ENCODE results near the gene XPO4. TPM values are rescaled to one million over a fixed set of nuclear protein-coding genes. Genes with fewer than 3 reads are reported as not detected.
"Not testable (repeated sequence)": the region's sequence is repeated elsewhere in the genome, so short reads cannot be mapped to it uniquely, and the experiment has no call there.

XPO4 gene
- total RNA-seq, result 30.7 TPM
- long read RNA-seq, partial matches to known transcripts, result 2 of 2 reads
- long read RNA-seq, other reads (novel, unspliced or antisense), result 0 of 2 reads

- DNase-seq (ENCODE audit: missing footprints), result peak; percentile 90
- ATAC-seq, result peak; percentile 97
- intact Hi-C loops (cut with DNase I), result loop anchor here (10.0 kb wide), 1 partner anchor 188 kb away; no protein-coding TSS in a partner anchor
These were observed at the start of gene XPO4 for GRCh38 chr13:20902438-20903163. Gene XPO4 (minus strand): TSS chr13:20902746. CDS start chr13:20902738, 8 bp downstream.

DNA sequence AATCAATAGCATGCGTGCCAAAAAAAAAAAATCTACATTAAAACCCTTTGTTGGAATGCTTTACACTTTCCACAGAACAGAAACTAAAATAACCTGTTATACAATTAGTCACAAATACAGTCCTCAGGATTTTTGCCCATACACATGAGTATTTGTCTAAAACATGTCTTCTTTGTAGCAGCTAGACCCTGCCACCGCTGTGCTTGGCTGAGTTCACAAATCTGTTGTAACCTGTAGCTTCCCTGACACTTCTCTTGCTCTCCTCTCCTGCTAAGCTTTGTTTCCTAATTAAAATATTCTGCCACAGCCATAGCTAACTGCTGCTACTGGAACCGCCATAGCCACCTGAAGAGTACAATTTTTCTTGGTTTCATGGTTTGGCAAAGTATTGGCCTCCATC lies 45.5 kb upstream of the XPO4 start:
- DNase-seq (ENCODE audit: missing footprints); intact Hi-C loops (cut with DNase I): not testable (repeated sequence)

DNA sequence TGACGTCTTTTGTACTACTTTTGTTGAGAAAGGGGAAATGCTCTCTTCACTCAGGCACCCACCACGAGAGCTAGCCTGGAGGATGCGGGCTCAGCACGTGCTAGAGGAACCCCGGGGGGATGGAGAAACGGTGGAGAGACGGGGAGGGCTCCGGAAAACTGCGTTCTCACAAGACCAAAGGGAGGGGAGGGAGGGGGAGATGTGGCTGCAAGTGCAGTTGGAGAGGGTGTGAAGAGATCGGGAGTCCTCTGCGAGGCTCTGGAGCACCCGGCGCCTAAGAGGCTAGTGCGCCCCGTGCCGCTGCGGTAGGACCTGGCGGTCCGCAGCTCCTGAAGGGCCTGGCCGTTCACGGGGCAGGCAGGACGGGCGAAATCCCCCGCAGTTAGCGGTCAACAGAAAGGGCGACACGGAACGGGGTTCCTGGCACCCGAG lies 43.4 kb upstream of the XPO4 start:
- DNase-seq (ENCODE audit: missing footprints), result no peak
- intact Hi-C loops (cut with DNase I), result no loop called here
- peak; percentile 40 for ATAC-seq

More for the DNA sequence above, 45.5 kb upstream of the XPO4 start:
- ATAC-seq, result not testable (repeated sequence)

DNA sequence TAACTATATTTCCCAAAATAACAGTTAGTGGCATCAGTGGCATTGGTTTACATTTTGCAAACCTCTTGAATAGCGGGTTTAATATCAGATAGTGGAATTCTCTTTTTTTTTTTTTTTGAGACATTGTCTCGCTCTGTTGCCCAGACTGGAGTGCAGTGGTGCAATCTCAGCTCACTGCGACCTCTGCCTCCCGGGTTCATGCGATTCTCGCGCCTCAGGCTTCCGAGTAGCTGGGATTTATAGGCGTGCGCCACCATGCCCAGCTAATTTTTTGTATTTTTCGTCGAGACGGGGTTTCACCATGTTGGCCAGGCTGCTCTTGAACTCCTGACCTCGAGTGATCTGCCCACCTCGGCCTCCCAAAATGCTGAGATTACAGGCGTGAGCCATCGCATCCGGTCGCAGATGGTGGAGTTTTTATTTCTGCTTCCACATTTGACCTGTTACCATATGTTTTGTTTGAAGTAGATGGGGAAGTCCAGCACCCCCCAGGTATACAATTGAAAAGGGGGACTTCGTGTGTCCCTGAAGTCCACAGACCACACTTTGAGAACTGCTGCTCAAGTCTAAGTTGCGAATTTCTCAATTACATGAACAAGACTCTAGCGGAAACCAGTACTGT lies 40.5 kb upstream of the XPO4 start:
- intact Hi-C loops (cut with DNase I), result loop anchor here (5.0 kb wide), 4 partner anchors 119 to 534 kb away; partner anchors contain the start of genes LATS2, MRPL57 and SKA3
- ATAC-seq (no peak), DNase-seq (ENCODE audit: missing footprints) (no peak)

DNA sequence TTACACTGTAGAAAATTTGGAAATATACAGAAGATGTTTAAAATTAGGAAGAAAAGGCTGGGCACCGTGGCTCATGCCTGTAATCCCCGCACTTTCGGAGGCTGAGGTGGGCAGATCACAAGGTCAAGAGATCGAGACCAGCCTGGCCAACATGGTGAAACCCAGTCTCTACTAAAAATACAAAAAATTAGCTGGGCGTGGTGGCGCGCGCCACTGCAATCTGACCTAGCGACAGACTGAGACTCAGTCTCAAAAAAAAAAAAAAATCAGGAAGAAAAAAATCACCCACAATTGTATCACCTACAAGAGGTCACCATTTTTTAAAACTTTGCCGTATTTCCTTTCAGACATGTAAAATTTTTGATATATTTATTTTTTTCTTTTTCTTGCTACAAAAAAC lies 38.0 kb upstream of the XPO4 start:
- not testable (repeated sequence) for DNase-seq (ENCODE audit: missing footprints); ATAC-seq
- intact Hi-C loops (cut with DNase I), result loop anchor here (5.0 kb wide), 4 partner anchors 122 to 537 kb away; partner anchors contain the start of genes LATS2, MRPL57 and SKA3

GRCh38 chr13:20940083-20940482 lies 37.5 kb upstream of the XPO4 start:
- ATAC-seq (no peak), DNase-seq (ENCODE audit: missing footprints) (no peak)
- intact Hi-C loops (cut with DNase I), result loop anchor here (5.0 kb wide), 4 partner anchors 122 to 537 kb away; partner anchors contain the start of genes LATS2, MRPL57 and SKA3

DNA sequence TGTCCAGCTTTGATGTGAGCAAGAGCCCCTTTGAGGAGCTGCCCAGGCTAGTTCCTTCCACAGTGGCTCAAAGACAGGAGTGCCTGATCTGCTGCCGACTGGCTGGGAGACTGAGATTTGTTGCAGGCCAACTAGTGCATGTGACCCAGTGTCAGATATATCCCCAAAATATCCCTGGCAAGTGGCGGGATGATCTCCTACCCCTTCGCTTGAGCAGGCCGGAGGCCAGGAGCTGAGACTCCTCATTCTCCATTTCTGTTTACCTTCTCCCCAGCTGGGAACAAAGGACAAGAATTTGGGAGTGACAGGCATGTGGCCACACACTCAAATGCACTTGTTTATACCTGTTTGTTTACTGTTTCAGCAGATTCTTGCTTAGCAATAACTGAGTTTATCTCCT lies 37.1 kb upstream of the XPO4 start:
- ATAC-seq (peak; percentile 61), DNase-seq (ENCODE audit: missing footprints) (no peak)
- intact Hi-C loops (cut with DNase I), result loop anchor here (5.0 kb wide), 4 partner anchors 123 to 538 kb away; partner anchors contain the start of genes LATS2, MRPL57 and SKA3

DNA sequence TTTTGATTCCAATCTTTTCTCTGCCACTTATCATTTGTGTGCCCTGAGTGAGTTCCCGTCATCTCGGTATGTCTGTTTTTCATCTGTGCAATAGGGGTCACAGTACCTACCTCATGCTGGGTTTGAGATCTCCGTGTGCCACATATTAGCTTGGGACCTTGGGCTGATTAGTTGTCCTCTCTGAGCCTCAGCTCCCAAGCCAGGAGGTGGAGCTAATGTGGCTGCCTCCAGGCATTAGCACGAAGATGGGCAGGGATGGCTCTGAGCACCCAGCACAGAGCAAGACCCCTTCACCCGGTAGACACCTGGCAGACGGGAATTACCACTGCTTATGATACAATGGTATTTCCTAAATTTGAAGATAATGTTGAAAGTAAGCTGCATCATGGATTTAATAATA lies 35.8 kb upstream of the XPO4 start:
- DNase-seq (ENCODE audit: missing footprints), result no peak
- intact Hi-C loops (cut with DNase I), result no loop called here
- peak; percentile 49 for ATAC-seq

GRCh38 chr13:20927596-20928257 lies 25.2 kb upstream of the XPO4 start:
- DNase-seq (ENCODE audit: missing footprints) (no peak), ATAC-seq (no peak)
- intact Hi-C loops (cut with DNase I), result loop anchor here (5.0 to 10.0 kb wide), 2 partner anchors 215 to 733 kb away; partner anchors contain the start of gene GJB2

GRCh38 chr13:20925395-20925790 lies 22.8 kb upstream of the XPO4 start:
- ATAC-seq; DNase-seq (ENCODE audit: missing footprints): not testable (repeated sequence)
- intact Hi-C loops (cut with DNase I), result loop anchor here (1.0 to 10.0 kb wide), 3 partner anchors 213 to 731 kb away; partner anchors contain the start of gene GJB2

- no peak for ATAC-seq
- DNase-seq (ENCODE audit: missing footprints), result peak; percentile 77
- intact Hi-C loops (cut with DNase I), result loop anchor here (1.0 to 10.0 kb wide), 3 partner anchors 213 to 730 kb away; partner anchors contain the start of gene GJB2
These were observed 22.3 kb upstream of the XPO4 start for GRCh38 chr13:20924758-20925394.

GRCh38 chr13:20923272-20923671 lies 20.7 kb upstream of the XPO4 start:
- intact Hi-C loops (cut with DNase I), result loop anchor here (10.0 kb wide), 1 partner anchor 728 kb away; the partner anchor contains the start of gene GJB2
- ATAC-seq (peak; percentile 50), DNase-seq (ENCODE audit: missing footprints) (no peak)

DNA sequence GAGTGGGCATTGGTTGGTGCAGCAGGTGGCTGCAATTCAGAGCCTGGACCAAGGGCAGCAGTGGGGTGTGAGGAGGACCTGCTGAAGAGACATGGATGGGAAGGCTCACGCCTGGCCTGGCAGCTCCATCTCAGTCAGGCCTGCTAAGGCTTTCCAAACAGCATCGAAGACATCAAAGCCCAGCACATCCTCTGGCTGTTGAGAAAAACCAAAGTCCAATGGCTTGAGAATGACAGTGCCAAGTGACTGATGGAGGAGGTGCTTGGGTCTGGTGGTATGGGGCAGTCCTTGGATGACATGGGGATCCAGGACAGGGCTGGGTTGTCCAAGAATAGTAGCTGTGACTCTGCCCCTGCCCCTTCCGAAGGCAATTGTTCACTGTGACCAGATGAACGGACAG lies 19.0 kb upstream of the XPO4 start:
- DNase-seq (ENCODE audit: missing footprints), result no peak
- ATAC-seq, result no peak
- intact Hi-C loops (cut with DNase I), result loop anchor here (10.0 kb wide), 1 partner anchor 727 kb away; the partner anchor contains the start of gene GJB2

- intact Hi-C loops (cut with DNase I); DNase-seq (ENCODE audit: missing footprints); ATAC-seq: not testable (repeated sequence)
These were observed 13.1 kb upstream of the XPO4 start for GRCh38 chr13:20915676-20916075.

DNA sequence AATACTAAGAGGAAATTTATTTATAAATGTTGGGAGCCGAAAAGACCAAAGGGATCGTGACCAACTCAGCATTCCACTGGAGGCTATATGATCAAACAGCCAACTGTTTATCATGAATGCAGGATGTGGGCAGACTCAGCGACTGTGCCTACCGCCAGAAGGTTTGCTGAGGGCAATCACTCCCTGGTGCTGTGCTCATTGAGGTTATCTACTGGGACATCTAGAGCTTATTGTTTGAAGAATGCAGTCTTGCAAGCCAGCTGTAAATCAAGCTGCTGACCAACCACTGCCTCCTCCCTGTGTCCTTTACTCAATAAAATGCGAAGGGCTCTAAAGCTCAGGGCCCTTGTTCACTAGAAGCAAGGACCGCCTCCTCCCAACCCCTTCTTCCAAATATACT lies 8.5 kb upstream of the XPO4 start:
- DNase-seq (ENCODE audit: missing footprints) (no peak), ATAC-seq (no peak)
- intact Hi-C loops (cut with DNase I), result no loop called here

- ATAC-seq, result no peak
- DNase-seq (ENCODE audit: missing footprints), result no peak
- intact Hi-C loops (cut with DNase I), result loop anchor here (10.0 kb wide), 1 partner anchor 194 kb away; no protein-coding TSS in a partner anchor
These were observed 6.4 kb upstream of the XPO4 start for GRCh38 chr13:20908714-20909497.

DNA sequence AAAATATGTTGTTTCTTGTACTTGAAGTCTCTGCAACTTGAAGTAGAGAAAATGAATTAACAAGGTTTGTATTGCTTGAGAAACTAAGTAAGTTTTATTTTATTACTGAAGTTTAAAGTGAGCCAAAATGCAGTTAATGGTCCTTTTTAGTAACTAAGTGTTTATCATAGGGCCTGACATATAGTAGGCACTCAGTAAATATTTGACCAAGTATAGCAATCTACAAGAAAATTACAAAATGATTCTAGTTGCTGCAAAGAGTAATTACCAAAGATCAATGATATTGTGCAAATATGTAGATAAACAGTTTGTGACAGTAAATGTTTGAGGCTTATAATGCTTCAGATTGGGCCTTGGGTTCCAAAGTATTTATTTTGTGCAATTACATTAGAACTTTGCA lies 2.4 kb upstream of the XPO4 start:
- DNase-seq (ENCODE audit: missing footprints) (no peak), ATAC-seq (no peak)
- intact Hi-C loops (cut with DNase I), result loop anchor here (10.0 kb wide), 1 partner anchor 190 kb away; no protein-coding TSS in a partner anchor
